Loucy (cell line): ENCODE measurements around the gene ATXN7L3.

Experiments
- H2AFZ ChIP-seq: fragments of 200-600 bp; sonication (generic); 2 replicates; pipeline ENCODE4 v1.6.0; 2016; ENCODE audit warnings: antibody characterized with exemption, mild to moderate bottlenecking, low read length, moderate library complexity
- H3F3A ChIP-seq: fragments of 200-600 bp; 2 replicates; pipeline ENCODE4 v1.6.0; 2016; ENCODE audit warnings: antibody characterized with exemption, low read depth, mild to moderate bottlenecking
- H3K27me3 ChIP-seq: fragments of 200-600 bp; sonication (generic); 2 replicates; pipeline ENCODE4 v1.6.1; 2014; ENCODE audit warnings: low read length, mild to moderate bottlenecking; ENCODE audit not compliant: insufficient read depth, poor library complexity, severe bottlenecking
- H3K36me3 ChIP-seq: fragments of 200-600 bp; sonication (generic); 2 replicates; pipeline ENCODE4 v1.6.1; 2016; ENCODE audit warnings: low read length; ENCODE audit not compliant: insufficient read depth
- H3K4me1 ChIP-seq: fragments of 200-600 bp; sonication (generic); 2 replicates; pipeline ENCODE4 v1.5.1; 2014; ENCODE audit warnings: low read length, mild to moderate bottlenecking; ENCODE audit not compliant: insufficient read depth, poor library complexity, severe bottlenecking
- H3K4me2 ChIP-seq: fragments of 200-600 bp; sonication (generic); 2 replicates; pipeline ENCODE4 v1.6.0; 2014; ENCODE audit warnings: antibody characterized with exemption, low read length, low read depth, mild to moderate bottlenecking; ENCODE audit not compliant: poor library complexity, severe bottlenecking
- H3K4me3 ChIP-seq: fragments of 200-600 bp; sonication (generic); 2 replicates; pipeline ENCODE4 v1.5.1; 2014; ENCODE audit warnings: low read length, mild to moderate bottlenecking, mixed read lengths; ENCODE audit not compliant: poor library complexity, severe bottlenecking
- H3K79me2 ChIP-seq: fragments of 200-600 bp; sonication (generic); 2 replicates; pipeline ENCODE4 v1.6.1; 2014; ENCODE audit warnings: low read length; ENCODE audit not compliant: insufficient read depth
- H3K9ac ChIP-seq: fragments of 200-600 bp; sonication (generic); 2 replicates; pipeline ENCODE4 v1.6.0; 2014; ENCODE audit warnings: mild to moderate bottlenecking, low read depth, low read length, moderate library complexity; ENCODE audit not compliant: poor library complexity, severe bottlenecking
- H3K9me2 ChIP-seq: fragments of 200-600 bp; sonication (generic); replicated peaks from 2 replicates; pipeline ENCODE4 v1.6.1; 2016; ENCODE audit warnings: low read depth, low read length, mixed read lengths
- H3K9me3 ChIP-seq: fragments of 200-600 bp; sonication (generic); 2 replicates; pipeline ENCODE4 v1.6.1; 2014; ENCODE audit warnings: mild to moderate bottlenecking, antibody characterized with exemption, low read length, low read depth; ENCODE audit not compliant: insufficient read depth
- H4K20me1 ChIP-seq: fragments of 200-600 bp; sonication (generic); 2 replicates; pipeline ENCODE4 v1.6.0; 2014; ENCODE audit warnings: antibody characterized with exemption, low read length, mild to moderate bottlenecking; ENCODE audit not compliant: insufficient read depth, poor library complexity, severe bottlenecking
- CTCF ChIP-seq: fragments of 200-600 bp; sonication (generic); conservative IDR thresholded peaks from 2 replicates; pipeline ENCODE4 v1.5.1; 2014; ENCODE audit warnings: mild to moderate bottlenecking, antibody characterized with exemption, low read length
- EZH2phosphoT487 ChIP-seq: fragments of 200-600 bp; IDR thresholded peaks from 2 replicates; pipeline ENCODE4 v1.6.1; 2018; ENCODE audit warnings: antibody characterized with exemption, mild to moderate bottlenecking, moderate library complexity, borderline replicate concordance

Gene ATXN7L3, protein sequence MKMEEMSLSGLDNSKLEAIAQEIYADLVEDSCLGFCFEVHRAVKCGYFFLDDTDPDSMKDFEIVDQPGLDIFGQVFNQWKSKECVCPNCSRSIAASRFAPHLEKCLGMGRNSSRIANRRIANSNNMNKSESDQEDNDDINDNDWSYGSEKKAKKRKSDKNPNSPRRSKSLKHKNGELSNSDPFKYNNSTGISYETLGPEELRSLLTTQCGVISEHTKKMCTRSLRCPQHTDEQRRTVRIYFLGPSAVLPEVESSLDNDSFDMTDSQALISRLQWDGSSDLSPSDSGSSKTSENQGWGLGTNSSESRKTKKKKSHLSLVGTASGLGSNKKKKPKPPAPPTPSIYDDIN

GRCh38 chr17:44199553-44200477 lies at the start of gene ATXN7L3:
TSS of gene ATXN7L3 (minus strand) at chr17:44199884. CDS start at chr17:44198070, 1,814 bp downstream.
- peak within 1 kb of the TSS; percentile 74 for H2AFZ ChIP-seq
- peaks cover 33% of the 10 kb centered on the region for H4K20me1 ChIP-seq
- peak within 1 kb of the TSS; percentile 89 for H3K9ac ChIP-seq
- H3K4me2 ChIP-seq: peak within 1 kb of the TSS; percentile 91
- no peaks in the 10 kb centered on the region for H3K9me3 ChIP-seq
- peaks cover 26% of the 10 kb centered on the region for H3K4me1 ChIP-seq
- no peaks in the 10 kb centered on the region for H3K27me3 ChIP-seq
- H3K4me3 ChIP-seq: peak within 1 kb of the TSS; percentile 83
- H3K36me3 ChIP-seq: peaks cover 11% of the 10 kb centered on the region; the same call in 1 of the 2 replicates
- no peaks in the 10 kb centered on the region; the same call in 1 of the 2 replicates for H3F3A ChIP-seq
- peaks cover 39% of the 10 kb centered on the region for H3K79me2 ChIP-seq
- H3K9me2 ChIP-seq: no peaks in the 10 kb centered on the region
- TF ChIP-seq EZH2phosphoT487 (no peak), CTCF (no peak)

DNA sequence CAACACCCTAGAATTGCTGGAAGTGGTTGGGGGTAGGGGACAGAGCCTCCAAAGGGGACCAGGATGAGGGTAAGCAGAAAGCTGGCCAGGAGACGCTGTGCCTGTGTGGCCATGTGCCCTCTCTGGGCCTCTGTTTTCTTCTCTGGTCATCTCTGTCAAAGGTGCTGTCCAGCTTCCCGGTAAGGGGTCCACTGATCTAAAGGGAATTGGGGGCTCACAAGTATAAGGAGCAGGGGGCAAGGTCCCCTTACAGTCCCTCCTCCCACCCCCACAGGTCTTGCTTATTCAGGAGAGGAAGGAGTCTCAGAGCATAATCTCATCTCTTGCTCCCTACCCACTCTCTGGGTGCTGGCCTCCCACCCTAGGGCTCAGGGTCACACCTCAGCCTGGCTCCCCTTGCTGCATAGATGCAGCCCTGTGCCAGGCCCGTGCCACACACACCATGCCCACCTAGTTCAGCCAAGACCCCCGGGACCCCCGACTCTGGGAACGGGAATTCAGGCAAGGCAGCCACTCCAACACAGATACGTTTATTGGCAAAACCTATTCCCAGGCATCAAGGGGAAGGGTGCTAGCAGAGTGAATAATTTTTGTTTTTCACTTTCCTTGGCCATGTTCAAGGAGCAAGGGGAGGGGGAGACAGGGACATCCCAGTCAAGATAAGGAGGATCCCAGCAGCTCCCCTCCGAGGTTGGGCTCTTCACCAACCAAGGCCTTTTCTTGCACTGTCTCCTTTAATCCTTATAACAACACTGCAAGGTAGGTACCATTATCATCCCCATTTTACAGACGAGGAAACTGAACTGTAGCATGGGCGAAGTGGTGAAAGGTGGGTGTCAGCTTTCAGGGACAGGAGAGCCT lies 48.4 kb upstream of the ATXN7L3 start:
- H2AFZ ChIP-seq: no peak overlapping the region

More for the DNA sequence above, 48.4 kb upstream of the ATXN7L3 start:
- H3K4me1 ChIP-seq: peaks cover 26% of the 10 kb centered on the region
- H3K4me2 ChIP-seq: no peak overlapping the region
- no peaks in the 10 kb centered on the region for H3K9me2 ChIP-seq
- no peaks in the 10 kb centered on the region for H4K20me1 ChIP-seq
- H3K4me3 ChIP-seq: no peak overlapping the region
- H3K79me2 ChIP-seq: no peaks in the 10 kb centered on the region
- no peak overlapping the region for H3K9ac ChIP-seq
- TF ChIP-seq EZH2phosphoT487 (no peak), CTCF (no peak)
- no peaks in the 10 kb centered on the region for H3K9me3 ChIP-seq
- H3F3A ChIP-seq: no peaks in the 10 kb centered on the region
- H3K36me3 ChIP-seq: no peaks in the 10 kb centered on the region
- no peaks in the 10 kb centered on the region for H3K27me3 ChIP-seq
